NCI-H446 treated with DMSO at 0.1 percent for 48 hours (cell line): Measurements from ENCODE around the gene JAZF1.
"Not testable (repeated sequence)": the region's sequence is repeated elsewhere in the genome, so short reads cannot be mapped to it uniquely, and the experiment has no call there.

Experiments
- DNase-seq: peaks from one replicate; lab custom pipeline; 2025; lab: John Stamatoyannopoulos, UW

JAZF1 gene

GRCh38 chr7:27873981-27874957 is 306.3 kb downstream of the JAZF1 start:
- peak; percentile 14 for DNase-seq

DNA sequence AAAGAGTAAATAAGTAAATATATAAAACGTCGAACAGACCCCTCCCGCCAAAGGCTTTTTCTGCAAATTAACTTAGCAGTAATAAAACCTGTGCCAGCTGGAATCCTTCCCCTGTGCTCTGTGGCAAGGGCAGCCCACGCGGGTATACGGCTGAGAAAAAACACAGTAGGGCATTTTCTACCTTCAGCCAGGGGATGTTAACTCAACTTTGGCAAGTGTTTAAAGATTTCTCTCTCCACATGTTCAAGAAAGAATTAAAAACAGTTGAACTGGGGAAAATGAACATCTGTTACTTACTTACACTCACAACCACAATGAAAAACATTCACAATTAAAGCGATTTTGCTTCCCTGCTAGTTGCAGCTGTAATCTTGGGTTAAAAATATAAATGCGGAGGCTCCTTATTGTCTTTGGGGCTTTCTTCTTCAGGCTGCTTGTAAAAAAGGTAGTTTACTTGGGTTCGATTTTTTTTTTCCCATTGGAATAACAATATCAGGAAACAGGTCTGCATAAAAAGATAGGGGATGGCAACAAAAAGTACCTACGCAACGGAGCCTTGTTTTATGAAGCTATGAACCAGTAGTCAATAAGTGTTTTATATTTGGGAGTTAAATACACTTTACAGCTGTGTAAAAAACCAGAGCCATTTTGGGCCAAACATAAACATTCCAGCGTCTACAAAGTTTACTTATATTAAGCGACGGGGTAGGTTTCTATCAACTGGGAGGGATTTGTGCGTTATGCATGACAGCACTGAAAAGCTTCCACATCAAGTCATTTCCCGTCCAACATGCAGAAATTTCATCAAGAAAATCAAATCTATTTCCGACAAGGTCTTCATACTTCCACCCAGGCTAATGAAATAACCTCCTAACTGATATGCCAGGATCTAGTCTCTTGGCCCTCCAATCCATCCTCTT is 308.0 kb downstream of the JAZF1 start:
- DNase-seq = peak; percentile 22

- no peak for DNase-seq
Measured at GRCh38 chr7:27871866-27872265, 308.7 kb downstream of the JAZF1 start.

DNA sequence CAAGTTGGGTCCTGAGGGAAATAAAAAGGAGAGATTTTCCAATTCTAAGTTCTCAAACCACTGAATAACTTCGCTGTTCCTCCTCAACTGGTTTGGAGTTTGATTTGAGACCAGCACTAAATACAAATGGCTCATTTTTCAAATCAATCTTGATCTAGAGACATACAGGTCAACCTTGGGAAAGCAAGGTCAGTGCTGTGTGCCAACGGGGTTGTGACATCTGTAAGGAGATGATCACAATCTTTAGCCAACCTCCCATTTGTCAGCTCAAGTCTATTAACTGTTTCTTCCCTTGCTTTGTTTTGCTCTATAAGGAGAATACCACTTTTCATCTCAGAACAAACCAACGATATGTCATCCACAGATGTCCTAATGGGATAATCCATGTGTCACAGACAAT is 309.5 kb downstream of the JAZF1 start:
- no peak for DNase-seq

GRCh38 chr7:27870595-27870994 is 310.0 kb downstream of the JAZF1 start:
- DNase-seq = no peak

GRCh38 chr7:27869056-27869455 is 311.5 kb downstream of the JAZF1 start:
- no peak for DNase-seq

DNA sequence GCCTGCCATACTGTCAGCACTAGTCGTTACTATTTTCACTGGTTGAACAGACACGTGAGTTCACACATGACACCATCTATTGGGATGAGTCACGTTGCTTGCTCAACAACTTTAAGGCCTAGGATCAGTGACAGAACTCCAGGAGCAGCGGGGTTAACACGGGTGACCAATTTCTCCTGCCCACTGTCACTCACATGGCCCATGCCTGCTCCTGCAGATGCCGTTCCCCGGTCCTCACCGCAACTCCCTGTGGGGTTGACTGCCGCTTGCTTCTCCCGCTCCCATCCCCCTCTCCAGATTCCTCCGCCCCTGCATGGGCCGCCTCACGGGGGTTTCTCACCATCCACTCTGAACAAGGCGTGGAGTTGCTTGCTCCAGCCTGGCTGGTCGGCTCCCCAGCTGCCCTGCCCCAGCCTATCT is 312.5 kb downstream of the JAZF1 start:
- DNase-seq = no peak

DNA sequence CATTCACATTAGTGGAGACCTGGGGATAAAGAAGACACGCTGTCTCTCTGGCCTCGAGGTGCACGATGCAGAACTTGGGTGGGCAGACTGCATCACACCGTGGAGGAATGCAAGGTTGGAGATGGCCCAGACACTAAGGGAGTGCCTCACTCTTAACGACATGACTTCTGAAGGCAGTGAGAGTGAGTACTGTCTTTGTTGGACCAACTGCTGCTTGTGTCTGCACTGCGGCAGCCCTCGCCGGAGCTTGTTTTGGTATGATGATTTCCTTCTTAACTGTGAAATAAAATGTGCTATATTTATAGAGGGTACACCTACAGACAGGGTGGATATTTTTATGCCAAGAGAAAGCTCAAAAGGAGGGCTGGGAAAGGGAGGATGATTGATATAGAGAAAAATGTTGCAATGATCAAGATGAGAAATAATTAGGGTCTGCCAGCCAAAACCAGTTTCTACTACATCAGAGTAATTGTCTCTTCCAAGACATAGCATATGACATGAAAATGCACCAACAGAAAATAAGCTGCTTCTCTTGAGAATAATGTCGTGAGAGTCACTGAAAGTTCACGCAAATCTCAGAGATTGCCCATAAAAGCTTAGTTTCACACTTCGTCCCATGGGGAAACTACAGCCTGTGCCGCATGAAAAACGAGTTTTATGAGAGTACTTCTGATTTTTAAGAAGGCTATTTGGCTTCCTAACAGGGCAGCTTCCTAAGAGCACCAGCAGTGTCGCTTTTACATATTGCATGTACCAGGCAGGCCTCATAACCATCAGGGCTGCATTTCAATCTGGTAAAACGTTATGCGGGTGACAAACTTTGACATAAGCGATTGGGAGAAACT is 313.5 kb downstream of the JAZF1 start:
- no peak for DNase-seq

DNA sequence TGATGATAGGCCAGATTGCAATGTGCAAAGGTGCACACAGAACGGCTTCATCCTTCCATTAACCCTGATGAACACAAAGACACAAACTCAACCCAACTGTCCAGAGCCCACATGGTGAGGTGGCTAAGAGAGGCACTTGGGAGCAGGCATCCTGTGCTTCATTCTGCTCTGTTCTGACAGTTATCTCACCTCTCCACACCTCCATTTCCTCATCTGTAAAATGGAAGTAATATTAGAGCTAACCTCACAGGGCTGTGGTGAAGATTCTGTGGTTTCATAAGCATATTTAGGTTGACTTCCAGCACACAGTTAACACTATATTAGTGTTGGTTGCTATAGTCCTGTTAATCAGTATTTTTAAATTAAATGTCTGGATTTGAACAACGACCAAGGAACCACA is 314.3 kb downstream of the JAZF1 start:
- DNase-seq = no peak

DNA sequence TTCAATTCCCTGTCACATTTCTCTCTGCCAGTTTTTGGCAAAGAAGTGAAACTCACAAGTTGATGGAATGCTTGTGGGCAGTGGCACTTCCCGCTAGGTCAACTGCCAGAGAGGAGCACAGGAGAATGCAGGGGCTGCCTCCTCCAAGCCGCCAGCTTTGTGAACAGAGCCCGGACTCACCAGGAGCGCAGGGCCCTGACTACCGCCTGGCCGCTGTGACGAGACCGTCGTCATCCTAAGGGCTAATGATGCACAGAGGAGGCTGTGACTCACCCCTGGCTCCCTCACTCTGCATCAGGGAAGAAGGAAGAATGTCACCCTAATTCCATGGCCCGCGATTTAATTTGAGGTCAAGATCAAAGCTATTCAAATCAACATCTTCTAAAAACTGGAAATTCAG is 316.7 kb downstream of the JAZF1 start:
- DNase-seq = no peak

DNA sequence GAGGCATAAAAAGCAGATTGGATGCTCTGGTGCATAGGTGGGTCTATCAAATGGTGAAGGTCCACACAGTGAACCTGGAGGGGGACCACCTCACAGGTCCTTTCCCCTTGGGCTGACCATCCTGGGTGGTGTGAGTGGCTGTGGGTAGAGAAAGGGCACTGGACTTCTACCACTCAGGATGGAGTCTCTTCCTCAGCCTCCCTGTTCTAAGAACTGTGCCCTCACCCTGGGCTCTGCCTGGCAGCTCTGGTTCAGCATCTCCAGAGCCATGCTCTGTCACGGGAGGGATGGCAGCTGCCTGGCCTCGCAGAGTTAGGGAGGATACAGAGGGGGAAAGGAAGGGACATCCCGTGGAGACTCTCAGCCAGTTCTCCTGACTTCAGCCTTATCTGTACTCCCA is 318.8 kb downstream of the JAZF1 start:
- DNase-seq = no peak

- no peak for DNase-seq
Measured at GRCh38 chr7:27860800-27861199, 319.8 kb downstream of the JAZF1 start.

DNA sequence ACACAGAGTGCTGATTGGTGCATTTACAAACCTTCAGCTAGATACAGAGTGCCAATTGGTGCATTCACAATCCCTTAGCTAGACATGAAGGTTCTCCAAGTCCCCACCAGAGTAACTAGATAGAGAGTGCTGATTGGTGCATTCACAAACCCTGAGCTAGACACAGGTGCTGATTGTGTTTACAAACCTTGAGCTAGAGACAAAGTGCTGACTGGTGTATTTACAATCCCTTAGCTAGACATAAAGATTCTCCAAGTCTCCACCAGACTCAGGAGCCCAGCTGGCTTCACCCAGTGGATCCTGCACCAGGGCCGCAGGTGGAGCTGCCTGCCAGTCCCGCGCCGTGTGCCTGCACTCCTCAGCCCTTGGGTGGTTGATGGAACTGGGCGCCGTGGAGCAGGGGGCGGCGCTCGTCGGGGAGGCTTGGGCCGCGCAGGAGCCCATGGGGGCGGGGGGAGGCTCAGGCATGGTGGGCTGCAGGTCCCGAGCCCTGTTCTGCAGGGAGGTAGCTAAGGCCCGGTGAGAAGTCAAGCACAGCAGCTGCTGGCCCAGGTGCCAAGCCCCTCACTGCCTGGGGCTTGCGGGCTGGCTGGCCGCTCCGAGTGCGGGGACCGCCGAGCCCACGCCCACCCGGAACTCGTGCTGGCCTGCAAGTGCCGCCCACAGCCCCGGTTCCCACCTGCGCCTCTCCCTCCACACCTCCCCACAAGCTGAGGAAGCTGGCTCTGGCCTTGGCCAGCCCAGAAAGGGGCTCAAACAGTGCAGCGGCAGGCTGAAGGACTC is 323.7 kb downstream of the JAZF1 start:
- not testable (repeated sequence) for DNase-seq

DNA sequence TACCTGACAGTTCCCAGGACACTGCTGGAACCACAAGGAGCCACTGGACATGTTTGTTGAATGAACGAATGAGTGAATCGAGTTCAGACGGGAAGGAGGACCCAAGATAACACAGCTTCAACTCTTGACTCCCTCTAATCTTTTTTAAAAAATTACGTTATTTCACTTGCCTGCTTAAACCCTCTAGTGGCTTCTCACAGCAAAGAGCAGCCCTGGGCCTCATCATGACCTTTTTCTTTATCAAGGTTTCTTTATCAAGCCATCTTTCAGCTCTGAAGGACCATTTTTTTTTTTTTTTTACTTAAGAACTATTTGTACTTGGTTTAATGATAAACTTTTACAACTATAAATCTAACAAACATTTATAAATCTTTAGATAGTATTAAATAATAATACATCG is 330.1 kb downstream of the JAZF1 start:
- DNase-seq = no peak

DNA sequence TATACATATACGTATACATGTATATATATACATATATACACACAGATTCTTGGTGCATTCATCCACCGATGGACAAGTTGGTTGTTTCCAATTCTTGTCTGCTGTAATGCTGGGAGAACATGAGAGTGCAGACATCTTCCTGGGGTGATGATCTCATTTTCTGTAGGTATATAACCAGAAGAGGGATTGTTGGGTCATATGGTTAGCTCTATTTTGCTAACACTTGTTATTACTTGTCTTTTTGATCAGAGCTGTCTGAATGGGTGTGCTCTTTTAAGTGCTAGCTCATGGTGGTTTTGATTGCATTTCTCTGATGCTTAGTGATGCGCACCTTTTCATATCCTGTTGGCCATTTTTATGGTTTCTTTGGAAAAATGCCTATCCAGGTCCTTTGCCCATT is 334.2 kb downstream of the JAZF1 start:
- no peak for DNase-seq

GRCh38 chr7:27843584-27844305 is 336.9 kb downstream of the JAZF1 start:
- no peak for DNase-seq

- no peak for DNase-seq
Measured at GRCh38 chr7:27842851-27843250, 337.7 kb downstream of the JAZF1 start.

- no peak for DNase-seq
Measured at GRCh38 chr7:27842094-27842692, 338.4 kb downstream of the JAZF1 start.

- no peak for DNase-seq
Measured at GRCh38 chr7:27840760-27841364, 339.7 kb downstream of the JAZF1 start.
